HG03196 (cell line): ENCODE results near the gene BRWD1.
A peak's percentile ranks its signal among the peaks of the same experiment; 100 is the strongest.

Source experiments
- ATAC-seq: cut with Tn5 transposase; IDR thresholded peaks from one replicate; pipeline ENCODE4 v1.9.1; 2021; ENCODE audit not compliant: unreplicated experiment

Gene BRWD1

DNA sequence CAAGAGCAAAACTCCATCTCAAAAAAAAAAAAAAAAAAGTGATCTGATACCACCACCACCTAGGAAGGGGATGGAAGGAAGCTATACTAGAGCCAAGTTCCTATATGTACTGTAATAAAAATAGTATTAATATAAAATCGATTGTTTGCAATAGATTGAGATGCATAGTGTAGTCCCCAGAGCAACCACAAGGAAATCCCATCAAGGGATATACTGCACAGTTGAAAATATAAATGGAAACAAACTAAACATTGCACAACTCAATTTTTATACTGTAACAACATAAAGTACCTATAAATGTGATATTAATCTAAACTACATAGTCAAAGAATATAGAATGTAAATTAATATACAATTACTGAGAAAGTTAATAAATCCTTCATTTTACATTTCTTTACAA, 109.3 kb downstream of the BRWD1 start:
- ATAC-seq, result no peak

DNA sequence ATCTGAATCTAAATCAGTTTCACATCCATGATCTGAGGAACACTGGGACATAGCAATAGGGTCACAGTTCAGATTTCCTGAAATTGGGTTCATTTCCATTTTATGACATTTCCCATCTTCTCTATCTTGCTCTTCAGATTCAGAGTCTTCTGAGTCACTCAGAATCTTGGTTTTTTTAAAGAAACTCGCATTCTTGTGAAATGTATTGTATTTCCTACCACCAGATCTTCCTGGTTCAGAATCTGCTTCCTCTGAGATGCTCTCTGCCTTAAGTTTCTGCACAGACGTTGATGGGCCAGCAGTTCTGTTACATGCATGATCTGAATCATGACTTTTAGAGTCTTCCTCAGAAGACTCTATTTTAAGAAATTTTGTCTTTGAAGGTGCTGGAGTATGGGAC, 114.6 kb downstream of the BRWD1 start:
- ATAC-seq, result no peak

DNA sequence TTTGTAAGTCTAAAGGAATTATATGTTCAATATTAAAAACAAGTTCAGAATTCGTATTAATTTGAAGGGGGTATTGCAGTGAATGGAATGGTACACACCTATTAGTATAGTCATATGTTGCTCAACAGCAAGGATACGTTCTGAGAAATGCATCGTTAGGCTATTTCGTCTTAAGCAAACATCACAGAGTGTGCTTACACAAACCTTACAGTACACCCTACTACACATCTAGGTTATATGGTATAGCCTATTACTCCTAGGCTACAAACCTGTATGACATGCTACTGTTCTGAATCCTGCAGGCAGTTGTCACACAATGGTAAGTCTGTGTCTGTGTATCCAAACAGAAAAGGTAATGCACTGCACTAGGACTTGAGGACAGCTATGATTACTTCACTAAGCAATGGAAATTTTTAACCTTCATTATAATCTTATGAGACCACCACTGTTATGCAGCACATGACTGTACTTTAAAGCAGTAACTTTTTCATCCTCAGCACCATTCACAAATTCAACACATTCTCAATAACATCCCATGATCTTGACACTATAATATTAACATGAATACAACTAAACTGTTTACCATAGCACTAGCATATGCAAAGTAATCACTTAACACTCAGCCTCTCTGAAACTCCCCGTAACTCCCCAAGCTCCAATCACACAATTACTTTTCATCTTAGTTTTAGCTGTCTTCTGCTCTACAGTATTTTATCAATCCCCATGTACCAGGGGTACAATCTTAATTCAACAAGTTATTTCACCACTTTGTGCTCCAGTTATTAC, 115.8 kb downstream of the BRWD1 start:
- no peak for ATAC-seq

GRCh38 chr21:39196838-39197237, 116.6 kb downstream of the BRWD1 start:
- no peak for ATAC-seq

DNA sequence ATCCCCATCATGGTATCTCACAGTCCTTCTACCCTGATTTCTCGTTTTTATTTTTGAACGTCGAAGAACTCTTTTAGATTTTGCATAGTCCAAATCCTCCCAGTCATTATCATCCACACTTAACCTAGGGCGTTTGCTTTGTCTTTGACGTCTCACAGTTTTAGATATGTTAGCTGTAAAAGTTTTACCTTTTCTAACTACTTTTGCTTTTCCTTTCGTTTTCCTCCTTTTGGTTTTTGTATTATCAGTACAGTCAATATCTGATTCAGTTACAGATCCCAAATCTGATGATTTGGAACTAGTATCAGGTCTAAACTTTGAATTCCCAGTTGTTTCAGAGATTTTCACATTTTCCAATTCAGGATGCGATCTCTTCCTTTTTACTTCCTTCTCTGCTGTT, 117.1 kb downstream of the BRWD1 start:
- ATAC-seq, result no peak

DNA sequence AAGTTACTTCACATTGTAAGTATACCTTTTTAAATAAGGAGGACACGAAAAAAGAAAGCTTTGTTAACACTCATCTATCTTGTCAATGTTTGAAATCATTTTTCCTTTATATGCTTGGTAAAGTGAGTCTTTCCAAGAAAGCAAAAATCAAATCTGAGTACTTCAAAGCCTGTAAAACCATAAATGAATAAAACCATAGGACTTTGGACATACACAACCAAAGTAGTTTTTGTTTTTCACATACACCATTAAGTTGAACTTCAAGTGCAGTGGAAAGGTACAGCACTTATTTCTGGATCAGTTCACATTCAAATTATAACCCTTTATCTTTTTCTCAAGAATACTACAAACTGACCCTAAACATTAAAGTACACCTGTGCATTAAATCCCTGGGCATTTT, 120.1 kb downstream of the BRWD1 start:
- no peak for ATAC-seq

DNA sequence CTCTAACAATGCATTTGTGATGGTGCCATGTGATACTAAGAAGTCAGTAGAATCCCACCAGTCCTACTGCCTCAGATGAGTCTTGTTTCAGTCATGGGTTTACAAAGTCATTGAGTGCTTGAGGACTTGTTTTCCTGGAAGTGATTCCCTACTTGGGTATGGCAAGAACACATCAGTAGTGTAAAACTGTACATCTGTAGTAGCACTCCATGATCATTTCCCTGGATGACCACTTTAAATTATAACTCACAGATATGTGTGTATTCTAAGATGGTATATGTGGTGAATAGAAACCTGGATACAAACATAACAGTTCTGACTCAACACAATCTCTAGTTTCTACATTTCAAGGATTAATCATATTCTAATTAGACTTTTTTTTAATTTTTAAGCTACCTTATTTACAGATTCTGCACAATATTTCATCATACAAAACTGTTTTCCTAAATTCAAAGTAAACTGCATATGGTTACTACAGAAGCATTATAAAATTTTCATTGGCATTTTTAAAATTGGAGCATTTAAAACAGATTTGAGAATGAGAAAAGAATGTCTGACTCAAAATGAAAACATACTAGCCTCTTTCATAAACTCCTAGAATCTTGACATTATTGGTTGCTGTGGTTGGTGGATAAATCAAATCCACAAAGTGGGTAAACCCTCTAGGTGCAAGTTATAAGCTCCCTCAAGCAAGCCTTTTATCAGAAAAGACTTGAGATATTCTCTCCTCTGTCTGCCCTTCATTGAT, 123.4 kb downstream of the BRWD1 start:
- no peak for ATAC-seq

DNA sequence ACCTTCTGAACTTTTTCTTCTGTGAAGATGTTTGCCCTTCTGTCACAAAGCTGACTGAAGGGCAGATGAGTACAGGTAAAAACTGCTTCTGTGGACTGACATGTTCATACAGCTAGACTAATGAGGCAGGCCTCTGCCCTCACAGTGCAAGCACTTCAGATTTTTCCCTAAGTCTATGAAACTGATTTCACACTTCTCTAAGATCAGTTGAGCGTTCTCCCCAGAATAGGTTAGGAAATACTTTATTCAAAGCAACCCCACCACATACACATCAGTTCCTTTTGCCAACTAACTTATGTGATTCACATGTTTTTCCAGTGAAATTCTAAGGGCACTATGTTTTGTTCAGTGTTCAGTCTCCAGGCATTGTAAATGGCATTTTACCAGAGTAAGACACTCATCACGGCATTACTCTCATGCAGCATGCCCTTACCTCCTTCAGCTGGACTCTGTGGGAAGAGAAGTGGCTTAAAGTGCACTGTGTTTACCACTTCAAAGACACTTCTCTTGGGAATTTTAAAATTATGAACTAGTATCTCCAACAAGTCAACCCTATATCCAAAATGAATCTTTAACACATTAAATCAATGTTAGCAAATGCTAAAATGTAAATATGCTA, 124.8 kb downstream of the BRWD1 start:
- ATAC-seq, result no peak

DNA sequence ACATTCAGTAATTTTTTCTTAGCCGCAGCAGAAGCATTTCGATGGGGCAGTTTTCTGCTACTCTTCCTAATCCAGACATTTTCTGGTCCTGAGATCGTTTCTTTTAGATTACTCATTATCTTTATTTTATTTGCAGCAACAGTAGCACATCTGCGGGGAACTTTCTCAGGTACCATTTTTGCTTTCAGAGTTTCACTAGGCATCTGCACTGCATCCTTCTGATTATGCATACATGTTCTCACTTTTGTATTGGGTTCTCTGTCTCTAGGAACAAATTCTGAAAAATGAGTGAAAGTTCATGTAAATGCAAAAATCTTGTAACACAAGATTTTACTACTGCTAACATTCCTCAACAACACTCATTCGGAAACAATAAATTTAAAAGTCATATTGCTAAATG, 126.3 kb downstream of the BRWD1 start:
- ATAC-seq, result no peak

DNA sequence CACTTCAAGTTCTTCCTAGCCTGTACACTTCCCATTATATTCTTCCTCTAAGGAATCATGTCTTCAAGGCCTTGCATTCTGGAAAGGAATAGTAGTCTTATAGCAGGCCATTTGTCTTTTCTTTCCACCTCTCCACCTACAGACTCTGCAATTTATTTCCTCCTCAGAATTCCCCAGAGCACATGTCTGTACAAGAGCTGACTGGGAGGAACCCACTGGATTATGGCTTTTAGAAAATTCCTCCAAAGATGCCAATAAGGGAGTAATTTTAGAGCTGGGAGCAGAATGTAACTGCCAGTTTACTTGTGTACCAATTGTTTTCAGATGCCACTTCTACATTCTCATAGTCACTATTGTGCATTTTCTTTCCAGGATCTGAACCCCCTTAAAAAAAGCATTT, 126.8 kb downstream of the BRWD1 start:
- ATAC-seq, result no peak

DNA sequence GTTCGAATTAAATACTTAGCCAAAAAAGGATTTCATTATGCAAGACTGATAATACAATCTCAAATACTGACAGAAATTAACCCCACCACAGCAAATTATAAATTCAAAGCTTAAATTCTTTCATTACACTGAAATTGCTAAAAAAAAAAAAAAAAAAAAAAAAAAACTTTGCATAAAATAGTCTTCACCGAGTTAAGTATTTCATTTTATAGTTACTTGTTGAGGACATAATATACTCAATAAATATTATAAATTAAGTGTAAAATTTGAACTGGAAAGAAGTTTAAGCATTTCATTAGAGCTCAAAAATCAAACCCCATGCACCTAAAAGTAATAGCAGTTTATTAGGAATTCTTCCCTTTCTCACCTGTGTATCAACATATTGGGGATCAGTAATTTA, 128.3 kb downstream of the BRWD1 start:
- ATAC-seq, result no peak

GRCh38 chr21:39184050-39184980, 129.1 kb downstream of the BRWD1 start:
- ATAC-seq, result no peak

GRCh38 chr21:39183272-39184049, 130.0 kb downstream of the BRWD1 start, which contains the start of gene PSMG1:
Gene PSMG1 (minus strand): TSS chr21:39183451. CDS start chr21:39183385, 66 bp downstream.
- ATAC-seq, result peak; percentile 83

GRCh38 chr21:39182484-39183271, 130.8 kb downstream of the BRWD1 start:
- ATAC-seq, result no peak

GRCh38 chr21:39182016-39182415, 131.4 kb downstream of the BRWD1 start:
- ATAC-seq, result no peak

DNA sequence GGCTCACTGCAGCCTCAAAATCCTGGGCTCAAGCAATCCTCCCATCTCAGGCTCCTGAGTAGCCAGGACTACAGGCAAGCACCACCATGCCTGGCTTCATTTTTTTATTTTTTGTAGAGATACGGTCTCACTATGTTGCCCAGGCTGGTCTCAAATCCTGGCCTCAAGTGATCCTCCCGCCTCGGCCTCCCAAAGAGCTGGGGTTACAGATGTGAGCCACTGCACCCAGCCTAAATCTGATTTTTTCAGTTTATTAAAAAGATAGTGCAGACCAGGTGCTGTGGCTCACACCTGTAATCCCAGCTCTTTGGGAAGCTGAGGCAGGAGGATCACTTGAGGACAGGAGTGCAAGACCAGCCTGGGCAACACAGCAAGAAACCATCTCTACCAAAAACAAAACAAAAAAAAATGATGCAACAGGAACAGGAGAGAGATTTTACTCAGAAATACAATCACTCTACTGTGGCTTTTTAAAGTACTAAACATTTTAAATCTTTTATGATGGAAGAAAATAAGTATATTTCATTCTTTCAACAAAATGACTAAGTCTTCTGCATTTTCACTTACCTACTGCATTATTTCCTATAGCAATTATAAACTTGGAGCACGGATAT, 132.1 kb downstream of the BRWD1 start:
- no peak for ATAC-seq

- no peak for ATAC-seq
These were observed 132.9 kb downstream of the BRWD1 start for GRCh38 chr21:39180429-39181019.

DNA sequence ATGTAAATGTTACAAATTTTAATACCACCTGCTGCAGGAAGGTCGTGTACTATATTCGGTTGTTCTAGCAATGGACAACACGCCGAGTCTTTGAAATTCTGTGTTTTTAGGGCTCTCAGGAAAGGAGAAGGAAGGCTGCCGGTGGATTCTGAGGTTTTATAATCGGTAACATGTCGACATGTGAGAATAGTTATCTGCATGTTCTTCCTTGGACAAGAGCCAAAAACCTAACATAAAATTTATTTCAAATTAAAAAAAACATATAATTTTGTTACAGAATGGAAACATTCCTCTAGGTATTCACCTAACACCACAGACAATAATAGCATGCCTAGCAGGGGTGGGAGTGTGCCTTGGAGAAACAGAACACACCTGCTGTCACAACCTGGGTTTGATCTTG, 135.0 kb downstream of the BRWD1 start:
- ATAC-seq, result no peak
